NCI-H2171 treated with DMSO at 0.1 percent for 48 hours (cell line): ENCODE results near the gene ZMYM2.

Source experiments
- DNase-seq: peaks from one replicate; lab custom pipeline; 2025; lab: John Stamatoyannopoulos, UW

Gene ZMYM2

DNA sequence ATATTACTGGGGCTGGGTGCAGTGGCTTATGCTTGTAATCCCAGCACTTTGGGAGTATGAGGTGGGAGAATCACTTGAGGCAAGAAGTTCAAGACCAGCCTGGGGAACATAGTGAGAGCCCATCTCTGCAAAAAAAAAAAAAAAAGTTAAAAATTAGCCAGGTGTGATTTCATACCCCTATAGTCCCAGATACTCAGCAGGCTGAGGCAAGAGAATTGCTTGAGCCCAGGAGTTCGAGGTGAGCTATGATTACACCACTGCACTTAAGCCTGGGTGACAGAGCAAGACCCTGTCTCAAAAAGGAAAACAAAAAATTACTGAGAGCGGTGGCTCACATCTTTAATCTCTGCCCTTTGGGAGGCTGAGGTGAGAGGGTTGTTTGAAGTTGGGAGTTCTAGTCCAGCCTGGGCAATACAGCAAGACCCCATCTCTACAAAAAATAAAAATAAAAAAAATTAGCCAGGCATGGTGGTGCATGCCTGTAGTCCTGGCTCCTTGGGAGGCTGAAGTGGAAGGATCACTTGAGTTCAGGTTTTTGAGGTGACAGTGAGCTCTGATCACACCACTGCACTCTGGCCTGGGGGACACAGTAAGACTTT lies 87.5 kb downstream of the ZMYM2 start:
- DNase-seq = no peak

DNA sequence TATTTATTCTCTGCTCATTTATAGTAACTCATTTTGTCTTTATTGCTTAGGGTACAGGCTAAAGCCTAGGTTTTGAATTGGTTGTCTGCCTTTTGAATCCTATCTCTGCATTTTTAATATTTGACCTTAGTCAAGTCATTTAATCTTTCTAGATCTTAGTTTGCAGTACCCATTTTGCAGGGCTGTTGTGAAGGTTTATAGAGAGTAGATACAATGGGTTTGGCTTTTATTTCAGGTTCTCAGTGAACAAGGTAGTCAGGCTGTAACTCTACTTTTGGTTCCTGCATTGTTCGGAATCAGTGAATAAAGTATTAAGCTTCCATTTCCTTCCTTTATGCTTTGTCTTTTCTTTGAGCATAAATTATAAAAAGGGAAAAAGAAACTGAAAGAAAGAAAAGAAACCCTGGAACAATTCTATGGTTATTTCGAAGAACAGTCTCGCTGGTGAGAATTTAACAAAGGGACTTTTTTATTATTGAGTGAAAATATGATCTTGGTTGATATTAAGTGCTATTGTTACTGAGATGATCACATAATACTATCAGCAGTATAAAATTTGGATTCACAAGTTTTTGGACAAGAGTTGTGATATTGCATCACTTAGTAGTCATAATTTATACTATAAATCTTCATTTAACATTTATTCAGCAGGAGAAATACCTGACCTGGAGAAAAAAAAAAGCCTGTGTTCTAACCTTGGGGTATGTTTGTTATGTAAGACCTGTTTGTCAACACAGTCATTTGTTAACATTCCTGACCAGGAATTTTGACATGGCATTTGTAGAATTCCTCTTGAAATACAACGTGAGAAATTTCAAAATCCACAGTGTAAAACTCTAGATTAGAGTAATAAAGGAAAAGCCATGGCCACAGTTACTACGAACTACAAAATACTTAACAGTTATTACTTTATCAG lies 91.3 kb downstream of the ZMYM2 start:
- no peak for DNase-seq

DNA sequence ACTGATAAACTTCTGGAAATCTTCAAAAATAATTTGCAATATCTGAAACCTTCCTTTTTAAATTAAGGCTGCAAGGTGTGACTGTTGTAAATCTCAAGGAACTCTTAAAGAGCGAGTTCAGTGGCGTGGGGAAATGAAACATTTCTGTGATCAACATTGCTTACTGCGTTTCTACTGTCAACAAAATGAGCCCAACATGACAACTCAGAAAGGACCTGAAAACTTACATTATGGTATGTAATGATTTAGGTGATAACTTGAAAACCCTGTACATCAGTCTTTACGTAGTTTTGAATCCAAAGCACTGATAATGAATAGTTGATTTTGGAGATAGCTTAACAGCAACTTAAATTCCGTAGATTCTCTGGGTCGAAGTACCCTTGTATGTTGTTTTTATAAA lies 92.8 kb downstream of the ZMYM2 start:
- no peak for DNase-seq

DNA sequence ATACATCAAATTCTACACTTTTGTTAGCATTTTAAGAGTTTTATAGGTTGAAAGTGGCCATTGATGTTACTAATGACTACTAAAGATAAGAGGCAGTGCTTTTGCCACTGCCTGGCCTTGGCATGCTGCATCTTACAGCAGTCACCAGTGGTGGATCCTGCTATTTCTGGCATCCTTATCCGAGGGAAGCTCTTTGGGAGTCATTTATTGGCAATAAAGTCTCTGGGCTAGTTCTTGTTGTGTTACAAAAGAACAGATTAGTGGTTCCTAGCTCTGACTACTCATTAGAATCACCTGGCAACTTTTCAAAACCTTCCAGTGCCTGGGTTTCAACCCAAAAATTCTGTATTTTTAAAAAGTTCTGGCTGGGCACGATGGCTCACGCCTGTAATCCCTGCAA lies 94.5 kb downstream of the ZMYM2 start:
- DNase-seq = no peak

DNA sequence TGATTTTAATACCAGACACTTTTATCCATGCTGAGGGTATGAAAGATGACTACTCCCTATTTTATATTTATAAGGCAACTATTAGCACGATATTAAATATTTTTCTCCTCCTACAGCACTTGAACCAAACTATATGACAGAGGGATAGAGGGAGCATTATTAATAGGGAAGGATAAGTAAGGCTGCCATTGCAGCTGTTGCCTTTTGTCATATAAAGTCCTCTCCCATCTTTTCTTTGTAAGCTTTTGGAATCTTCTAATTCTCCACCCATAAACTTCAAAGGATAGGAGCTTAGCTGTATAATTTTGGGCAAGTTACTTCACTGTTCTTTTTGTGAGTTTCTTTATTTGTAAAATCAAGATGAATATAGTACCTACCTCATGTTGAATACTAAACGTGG lies 95.4 kb downstream of the ZMYM2 start:
- no peak for DNase-seq

DNA sequence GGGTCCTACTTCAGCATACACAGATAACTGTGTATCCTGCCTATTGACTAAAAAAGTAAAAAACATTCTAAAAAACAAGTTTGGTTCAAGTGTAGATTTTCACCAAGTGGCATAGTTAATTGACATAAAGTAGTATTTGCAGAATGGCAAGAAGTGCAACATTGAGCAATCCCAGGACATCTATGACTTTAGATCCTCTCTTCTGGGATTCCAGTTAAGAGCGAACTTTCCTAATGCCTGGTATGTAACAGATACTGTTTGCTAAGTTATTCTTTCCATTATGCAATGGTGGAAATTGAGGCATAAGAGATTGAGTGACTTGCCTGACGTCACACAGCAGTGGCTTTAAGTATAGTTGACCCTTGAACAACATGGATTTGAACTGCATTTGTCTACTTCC lies 96.1 kb downstream of the ZMYM2 start:
- no peak for DNase-seq

DNA sequence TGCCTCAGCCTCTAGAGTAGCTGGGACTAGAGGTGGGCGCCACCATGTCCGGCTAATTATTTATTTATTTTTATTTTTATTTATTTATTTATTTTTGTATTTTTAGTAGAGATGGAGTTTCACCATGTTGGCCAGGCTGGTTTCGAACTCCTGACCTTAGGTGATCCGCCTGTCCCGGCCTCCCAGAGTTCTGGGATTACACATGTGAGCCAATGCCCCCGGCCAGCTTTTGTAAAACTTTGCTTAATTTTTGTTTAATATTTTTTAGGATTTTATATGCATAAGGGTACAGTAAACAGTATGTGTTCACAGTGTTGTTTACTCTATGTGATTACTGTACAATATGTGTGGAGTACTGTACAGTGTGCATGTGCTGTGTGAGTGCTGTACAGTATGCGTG lies 98.7 kb downstream of the ZMYM2 start:
- no peak for DNase-seq

DNA sequence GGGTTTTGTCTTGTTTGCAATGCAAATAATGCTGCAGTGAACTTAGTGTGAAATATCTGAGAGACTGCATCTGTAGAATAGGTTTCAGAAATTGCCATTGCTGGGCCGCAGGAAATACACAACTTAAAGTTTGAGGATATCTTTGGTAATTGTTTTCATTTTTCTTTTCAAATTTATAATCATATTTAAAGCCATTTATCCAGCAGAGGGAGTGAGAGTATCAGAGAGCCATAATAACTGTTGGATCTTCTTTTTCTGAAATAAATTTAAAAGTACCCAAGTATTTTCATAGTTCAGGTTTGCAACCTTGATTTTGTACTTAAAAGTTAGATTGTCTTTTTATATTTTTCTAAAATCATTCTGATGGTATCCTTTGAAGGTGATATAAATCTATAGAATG lies 99.4 kb downstream of the ZMYM2 start:
- DNase-seq = no peak

DNA sequence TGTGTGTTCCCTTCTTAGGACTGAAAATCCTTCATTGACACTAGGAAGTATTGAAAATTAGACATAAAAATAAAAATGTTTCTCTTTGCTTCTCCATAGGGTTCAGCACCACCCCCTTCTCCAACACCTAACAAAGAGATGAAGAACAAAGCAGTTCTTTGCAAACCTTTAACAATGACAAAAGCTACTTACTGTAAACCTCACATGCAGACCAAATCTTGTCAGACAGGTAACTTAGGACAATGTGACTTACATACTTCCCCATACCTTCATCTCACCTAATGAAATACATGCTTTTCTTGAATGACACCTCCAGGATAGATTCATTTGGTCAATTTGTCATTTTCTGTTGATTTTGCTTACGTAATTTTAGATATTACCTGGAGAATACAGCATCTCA lies 99.9 kb downstream of the ZMYM2 start:
- DNase-seq = no peak

DNA sequence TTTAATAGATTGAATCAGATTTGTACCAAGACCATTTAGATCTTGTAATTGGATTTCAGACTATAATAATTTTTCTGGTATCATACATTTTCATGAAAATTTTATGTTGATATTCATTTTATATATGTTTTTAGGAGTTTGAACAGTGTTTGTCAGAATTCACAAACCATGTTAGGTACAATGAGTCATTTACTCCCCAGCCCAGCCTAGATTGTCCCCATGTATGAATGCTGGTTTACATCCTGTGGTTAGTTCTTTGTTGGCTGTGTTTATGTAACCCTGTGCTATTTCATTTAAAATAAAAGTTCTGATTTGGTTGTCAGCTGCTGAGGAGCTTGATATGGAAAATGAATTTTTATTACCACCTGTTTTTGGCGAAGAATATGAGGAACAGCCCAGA lies 105.6 kb downstream of the ZMYM2 start:
- DNase-seq = no peak

DNA sequence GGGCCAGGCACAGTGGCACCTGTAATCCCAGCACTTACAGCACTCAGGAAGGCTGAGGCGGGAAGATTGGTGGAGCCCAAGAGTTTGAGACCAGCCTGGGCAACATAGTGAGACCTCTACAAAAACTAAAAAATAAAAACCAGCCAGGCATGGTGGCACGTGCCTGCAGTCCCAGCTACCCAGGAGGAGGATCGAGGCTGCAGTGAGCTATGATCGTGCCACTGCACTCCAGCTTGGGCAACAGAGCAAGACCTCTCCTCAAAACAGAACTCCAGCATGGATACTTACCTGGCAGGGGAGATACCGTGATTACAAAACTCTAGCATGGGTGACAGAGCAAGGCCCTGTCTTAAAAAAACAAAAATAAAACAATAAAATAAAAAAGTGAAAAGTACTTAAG lies 107.0 kb downstream of the ZMYM2 start:
- DNase-seq = no peak

DNA sequence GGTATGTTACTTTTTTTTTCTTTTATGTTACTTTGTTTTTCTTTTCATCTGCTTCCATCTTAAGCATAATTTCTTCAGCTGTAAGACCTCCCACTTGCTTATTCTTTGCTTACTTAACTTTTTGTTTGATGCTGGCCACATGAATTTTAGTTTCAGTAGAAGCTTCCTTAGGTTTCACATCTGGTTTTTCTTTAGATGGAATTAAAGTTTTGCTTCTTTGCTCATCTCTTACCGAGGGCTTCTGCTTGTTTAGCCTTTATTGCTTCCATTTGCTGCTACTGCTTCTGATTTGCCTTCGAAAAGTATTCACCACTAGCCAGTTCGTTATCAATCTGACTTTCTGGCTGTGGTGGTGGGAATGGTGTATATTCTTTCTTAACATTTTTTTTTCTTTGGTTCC lies 111.4 kb downstream of the ZMYM2 start:
- no peak for DNase-seq

DNA sequence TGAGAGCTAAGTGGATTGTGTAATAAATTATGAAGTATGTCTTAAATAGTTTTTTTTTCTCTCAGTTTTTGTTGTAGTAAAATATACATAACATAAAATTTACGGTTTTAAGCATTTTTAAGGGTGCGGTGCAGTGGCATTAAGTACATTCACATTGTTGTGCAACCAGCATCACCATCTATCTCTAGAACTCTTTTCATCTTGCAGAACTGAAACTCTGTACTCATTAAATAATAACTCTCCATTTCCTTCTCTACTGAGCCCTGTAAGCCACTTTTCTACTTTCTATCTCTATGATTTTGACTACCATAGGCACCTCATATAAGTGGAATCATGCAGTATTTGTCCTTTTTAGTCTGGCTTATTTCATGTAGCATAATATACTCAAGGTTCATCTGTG lies 115.2 kb downstream of the ZMYM2 start:
- no peak for DNase-seq

DNA sequence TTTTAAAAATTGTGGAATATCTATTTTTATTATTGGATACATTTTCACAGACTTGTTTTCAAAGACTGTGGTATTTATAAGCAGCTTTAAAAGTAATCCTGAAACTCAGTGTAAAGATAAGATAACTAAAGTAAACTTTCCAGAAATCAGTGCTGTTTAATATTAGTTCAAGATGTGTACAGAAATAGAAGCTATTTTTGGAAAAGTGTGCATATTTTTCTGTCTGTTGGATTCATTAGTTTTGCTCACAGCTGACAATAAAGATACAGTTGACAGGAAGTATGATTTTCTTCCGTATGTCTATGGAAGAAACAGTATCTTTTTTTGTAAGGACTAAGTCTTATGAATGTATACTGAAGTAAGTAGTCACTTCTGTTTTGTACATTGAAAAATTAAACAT lies 116.4 kb downstream of the ZMYM2 start:
- DNase-seq = no peak

DNA sequence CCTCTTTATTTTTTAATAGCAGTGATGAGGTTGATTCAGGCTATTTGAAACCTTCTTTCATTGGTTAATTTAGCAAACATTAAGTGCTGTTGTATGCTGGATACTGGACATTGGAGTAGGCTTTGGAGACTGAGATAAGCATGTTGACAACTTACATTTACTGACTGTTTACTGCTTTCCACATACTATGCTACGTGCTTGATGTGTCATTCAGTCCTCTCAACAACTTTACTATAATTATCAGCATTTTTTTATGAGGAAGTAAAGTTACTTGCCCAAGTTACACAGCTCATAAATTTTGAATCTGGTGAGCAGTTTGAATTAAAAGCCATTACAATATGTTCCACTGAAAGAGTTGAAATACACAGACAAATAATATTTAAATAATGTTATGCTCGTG lies 118.6 kb downstream of the ZMYM2 start:
- DNase-seq = no peak

DNA sequence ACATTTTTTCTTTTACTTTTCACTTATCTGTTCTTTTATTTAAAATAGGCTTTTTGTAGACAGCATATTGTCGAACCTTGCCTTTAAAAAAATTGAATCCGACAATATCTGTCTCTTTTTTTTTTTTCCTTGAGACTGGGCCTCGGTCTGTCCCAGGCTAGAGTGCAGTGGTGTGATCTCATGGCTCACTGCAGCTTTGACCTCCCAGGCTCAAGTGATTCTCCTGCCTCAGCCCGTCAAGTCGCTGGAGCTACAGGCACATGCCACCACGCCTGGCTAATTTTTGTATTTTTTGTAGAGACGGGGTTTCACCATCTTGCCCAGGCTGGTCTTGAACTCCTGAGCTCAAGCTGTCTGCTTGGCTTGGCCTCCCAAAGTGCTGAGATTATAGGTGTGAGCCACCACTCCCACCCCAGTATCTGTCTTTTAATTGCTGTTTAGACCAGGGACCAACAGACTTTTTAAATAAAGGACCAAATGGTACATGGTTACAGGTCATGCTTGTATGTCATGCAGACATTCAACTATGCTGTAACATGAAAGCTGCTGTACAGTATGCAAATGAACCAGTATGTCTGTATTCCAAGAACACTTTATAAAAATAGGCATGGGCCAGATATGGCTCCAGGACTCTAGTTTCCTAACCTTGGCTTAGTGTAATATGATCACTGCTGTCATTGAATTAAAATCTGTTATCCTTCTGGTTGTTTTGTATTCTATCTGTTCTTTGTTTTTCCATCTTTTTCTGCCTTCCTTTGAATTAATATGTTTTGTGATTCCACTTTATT lies 122.0 kb downstream of the ZMYM2 start:
- no peak for DNase-seq

DNA sequence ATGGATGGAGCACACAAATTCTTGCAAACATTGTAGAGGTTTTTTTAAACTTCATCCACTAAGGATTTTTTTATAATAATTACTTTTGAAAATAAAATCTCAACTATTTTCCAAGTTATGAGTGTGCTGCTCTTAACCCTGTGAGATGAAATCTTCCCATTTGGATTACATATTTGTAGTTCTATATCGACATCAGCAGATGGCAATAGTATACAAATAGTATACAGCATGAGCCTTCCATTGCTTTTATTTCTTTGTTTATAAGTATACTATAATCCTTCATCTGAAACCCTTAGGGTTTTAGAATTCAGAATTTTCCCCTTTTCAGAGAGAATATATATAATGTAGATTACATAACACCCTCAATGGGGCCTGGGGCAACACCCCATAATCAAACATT lies 131.8 kb downstream of the ZMYM2 start:
- no peak for DNase-seq

DNA sequence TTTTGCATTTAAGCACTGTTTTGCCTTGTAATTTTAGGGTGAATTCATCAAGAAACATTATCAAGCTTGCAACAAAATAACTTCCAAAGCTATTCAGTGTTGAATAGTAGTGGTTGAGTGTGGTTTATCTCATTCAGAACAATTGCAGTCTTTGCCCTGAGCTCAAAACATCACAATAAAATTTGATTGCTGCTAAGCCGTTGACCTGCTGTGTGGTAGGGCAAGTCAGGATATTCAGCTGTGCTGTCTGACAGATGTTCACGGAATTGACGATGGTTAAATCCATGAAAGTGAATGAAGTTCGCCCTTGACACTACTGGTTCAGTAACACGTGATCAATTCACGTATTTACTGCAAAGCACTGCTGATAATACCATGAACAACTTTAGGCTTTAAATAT lies 135.4 kb downstream of the ZMYM2 start:
- DNase-seq = no peak

DNA sequence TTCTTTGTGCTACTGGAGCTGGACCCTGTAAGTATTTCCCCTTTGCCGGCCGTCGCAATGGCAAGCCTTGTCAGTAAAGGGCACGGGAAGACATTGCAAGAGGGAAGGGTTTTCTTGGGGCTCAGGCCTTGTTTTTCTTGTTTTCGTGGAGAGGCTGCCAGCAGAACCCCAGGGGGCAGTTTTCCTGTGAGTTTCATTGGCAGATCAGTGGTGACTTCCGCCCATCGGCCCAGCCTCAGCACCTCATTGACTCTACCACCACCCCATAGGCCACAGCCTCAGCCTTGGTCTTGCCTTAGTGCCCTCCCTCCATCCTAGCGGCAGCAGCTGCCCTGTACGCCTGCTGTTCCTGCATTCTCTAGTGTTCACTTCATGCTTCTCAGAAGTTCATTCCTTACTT lies 140.8 kb downstream of the ZMYM2 start:
- DNase-seq = no peak

DNA sequence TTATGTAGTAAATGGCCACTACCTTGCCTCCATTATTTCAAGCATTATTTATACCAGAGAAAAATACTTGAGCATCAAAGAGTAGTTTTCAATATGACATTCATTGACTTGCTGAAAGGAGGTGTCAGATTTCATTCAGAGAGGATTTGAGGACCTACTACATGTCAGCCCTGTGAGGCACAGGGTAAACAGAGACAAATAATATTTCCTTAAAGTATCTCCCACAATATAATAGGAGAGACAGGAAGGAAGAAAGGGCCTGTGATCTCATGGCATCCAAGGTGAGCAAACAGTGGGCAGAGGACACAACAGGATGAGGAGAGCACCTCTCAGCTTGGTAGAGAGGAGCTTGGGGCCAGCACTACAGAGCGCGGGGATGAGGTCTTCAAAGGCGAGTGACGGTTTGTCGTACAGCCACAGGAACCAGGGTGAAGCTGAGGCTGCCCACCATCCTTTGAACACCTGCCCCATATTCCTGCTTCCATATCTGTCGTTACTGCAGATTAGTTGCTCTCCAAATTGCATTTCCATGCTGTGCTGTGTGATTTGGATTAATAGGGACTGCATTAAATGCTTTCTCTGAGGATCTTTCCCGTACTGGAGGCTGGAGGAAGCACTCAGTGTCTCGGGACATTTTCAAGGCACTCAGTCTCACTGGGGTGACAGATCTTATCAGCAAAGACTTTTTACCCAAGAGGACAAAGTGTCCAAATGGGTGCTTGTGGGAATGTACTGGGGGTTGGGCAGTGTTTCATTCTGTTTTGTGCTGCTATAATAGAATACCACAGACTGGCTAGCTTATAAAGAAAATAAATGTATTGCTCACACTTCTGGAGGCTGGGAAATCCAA lies 143.2 kb downstream of the ZMYM2 start:
- DNase-seq = no peak

DNA sequence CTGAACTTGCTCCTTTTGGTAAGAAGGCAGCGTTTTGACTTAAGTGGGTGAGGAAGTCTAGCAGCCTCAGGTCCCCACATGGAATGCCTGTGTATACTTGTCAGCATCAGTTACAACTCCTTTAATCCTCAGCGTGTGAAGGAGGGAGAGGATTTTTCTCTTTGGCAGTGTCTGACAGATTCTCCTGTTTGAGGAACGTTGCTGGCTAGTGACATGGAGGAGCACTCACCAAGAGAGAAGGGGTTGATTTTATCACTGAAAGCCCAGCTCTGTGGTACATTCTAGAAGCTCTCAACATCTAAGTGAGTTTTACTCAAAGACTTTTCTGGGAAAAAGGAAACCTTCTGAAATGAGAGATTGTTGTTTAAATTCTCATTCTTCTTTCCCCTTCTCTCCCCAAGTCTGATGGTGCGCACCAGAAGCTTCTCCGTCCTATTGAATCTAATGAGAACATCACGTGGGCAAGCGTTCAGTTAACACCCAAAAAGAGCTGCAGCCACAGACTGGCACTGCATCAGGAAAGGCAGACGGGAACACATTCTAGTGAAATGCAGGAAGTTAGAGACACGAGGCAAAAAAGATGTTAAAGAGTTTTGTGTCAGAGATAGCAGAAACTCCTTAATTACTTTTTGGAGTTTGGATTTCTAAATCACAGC lies 144.1 kb downstream of the ZMYM2 start:
- DNase-seq = no peak
